ENCODE measurements around the gene DYNC2H1. TPM values are rescaled to one million over a fixed set of nuclear protein-coding genes. Genes with fewer than 3 reads are reported as not detected.

The DYNC2H1 gene
- total RNA-seq, 4 donors from 2014 or later, result 4.7 to 14.0 (median 8.1) TPM

DNA sequence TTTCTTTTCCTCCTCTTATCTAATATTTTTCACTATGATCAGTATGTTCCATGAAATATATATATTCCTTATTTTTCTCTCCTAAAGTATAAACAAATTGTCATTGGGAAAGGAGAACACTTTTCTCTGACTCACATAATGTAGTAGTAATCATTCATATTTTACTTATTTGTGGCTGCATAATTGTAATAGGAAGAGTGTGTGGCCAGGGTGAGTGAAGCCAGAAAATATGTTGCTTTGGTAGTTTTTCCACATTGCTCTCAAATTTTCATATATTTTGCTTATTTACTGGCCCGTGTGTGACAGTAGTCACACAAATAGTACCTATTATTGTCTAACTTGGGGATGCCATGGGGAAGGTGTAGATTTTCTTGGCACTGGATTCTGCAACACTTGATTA lies 172.1 kb downstream of the DYNC2H1 start:
- Histone ChIP-seq H3K27ac (no peak overlapping the region), H3K27me3 (no peaks in the 10 kb centered on the region), H3K9me3 (no peaks in the 10 kb centered on the region), H3K4me3 (no peak overlapping the region), H3K36me3 (no peaks in the 10 kb centered on the region), H3K4me1 (no peaks in the 10 kb centered on the region)
- TF ChIP-seq POLR2A (IDR thresholded peaks at IDR 0.05), result no peak
- TF ChIP-seq, protein P1, sequence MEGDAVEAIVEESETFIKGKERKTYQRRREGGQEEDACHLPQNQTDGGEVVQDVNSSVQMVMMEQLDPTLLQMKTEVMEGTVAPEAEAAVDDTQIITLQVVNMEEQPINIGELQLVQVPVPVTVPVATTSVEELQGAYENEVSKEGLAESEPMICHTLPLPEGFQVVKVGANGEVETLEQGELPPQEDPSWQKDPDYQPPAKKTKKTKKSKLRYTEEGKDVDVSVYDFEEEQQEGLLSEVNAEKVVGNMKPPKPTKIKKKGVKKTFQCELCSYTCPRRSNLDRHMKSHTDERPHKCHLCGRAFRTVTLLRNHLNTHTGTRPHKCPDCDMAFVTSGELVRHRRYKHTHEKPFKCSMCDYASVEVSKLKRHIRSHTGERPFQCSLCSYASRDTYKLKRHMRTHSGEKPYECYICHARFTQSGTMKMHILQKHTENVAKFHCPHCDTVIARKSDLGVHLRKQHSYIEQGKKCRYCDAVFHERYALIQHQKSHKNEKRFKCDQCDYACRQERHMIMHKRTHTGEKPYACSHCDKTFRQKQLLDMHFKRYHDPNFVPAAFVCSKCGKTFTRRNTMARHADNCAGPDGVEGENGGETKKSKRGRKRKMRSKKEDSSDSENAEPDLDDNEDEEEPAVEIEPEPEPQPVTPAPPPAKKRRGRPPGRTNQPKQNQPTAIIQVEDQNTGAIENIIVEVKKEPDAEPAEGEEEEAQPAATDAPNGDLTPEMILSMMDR (IDR thresholded peaks at IDR 0.05), result no peak
- no peak for DNase-seq

DNA sequence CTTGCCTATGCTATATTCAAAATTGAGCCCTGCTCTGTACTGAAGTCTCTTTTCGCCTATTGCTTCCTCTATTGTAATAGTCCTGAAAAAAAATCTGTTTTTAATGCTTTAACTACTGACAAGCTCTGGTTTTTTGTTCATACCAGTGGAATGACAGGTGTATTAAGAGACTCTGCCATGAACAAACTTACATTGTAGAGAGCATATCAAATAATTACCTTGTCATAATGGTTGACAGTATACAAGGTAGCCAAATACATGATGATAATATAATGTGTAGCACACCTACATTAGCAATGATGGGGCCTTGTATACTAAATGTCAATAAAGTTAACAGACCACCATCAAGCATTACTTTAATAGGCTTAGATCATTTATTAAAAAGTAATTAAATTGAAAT lies 175.0 kb downstream of the DYNC2H1 start:
- no peaks in the 10 kb centered on the region for H3K27me3 ChIP-seq
- TF ChIP-seq, protein P1 (IDR thresholded peaks at IDR 0.05), result no peak
- TF ChIP-seq POLR2A (IDR thresholded peaks at IDR 0.05), result no peak
- no peaks in the 10 kb centered on the region for H3K36me3 ChIP-seq
- no peak overlapping the region for H3K4me3 ChIP-seq
- DNase-seq, result no peak
- no peaks in the 10 kb centered on the region for H3K4me1 ChIP-seq
- no peaks in the 10 kb centered on the region for H3K9me3 ChIP-seq
- no peak overlapping the region for H3K27ac ChIP-seq

DNA sequence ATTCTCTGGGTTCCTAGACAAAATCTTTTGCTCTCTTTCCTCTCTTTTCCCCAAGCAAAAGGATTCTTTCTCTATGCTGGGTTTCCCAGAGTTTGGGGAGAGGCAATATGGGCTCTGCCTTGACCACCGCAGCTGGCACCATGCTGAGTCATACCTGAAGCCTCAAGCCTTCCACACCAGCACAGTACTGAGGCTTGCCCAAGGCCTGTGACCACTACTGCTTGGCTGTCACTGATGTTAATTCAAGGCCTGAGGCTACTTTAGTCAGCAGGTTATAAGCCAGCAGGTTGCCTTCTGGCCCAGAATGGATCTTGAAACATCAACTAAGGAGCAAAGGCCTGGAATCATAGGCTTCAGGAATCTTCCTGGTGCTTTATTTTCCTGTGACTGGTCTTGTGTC lies 185.3 kb downstream of the DYNC2H1 start:
- H3K27me3 ChIP-seq, result no peaks in the 10 kb centered on the region
- no peak overlapping the region for H3K4me3 ChIP-seq
- no peaks in the 10 kb centered on the region for H3K4me1 ChIP-seq
- no peak overlapping the region for H3K27ac ChIP-seq
- TF ChIP-seq POLR2A (IDR thresholded peaks at IDR 0.05), result no peak
- TF ChIP-seq, protein P1 (IDR thresholded peaks at IDR 0.05), result no peak
- H3K36me3 ChIP-seq, result peaks cover 0 to 3% (median 0%) of the 10 kb centered on the region in 3 donors
- DNase-seq, result no peak
- peaks cover 0 to 23% (median 3%) of the 10 kb centered on the region in 4 donors for H3K9me3 ChIP-seq

DNA sequence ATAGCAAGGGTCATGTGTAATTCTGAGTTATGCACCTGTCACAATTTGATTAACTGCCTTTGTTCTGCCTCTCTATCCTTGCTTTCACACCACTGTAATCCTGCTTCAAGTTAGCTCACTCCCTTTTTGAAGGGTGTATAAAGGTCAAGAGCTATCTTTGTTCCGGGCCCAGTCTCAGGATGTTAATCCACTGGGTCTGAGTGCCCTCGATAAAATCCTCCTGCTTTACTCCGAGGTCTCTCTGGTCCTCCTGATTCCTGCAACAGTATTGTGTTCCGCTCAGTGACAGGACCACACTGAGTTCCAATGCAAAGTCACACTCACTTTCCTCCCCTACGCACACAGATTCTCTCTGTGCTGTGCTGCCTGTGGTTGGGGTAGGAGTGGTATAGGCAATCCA lies 186.5 kb downstream of the DYNC2H1 start:
- TF ChIP-seq POLR2A (IDR thresholded peaks at IDR 0.05), result no peak
- TF ChIP-seq, protein P1 (IDR thresholded peaks at IDR 0.05), result no peak
- H3K4me1 ChIP-seq, result no peaks in the 10 kb centered on the region
- H3K27ac ChIP-seq, result no peak overlapping the region
- no peak overlapping the region for H3K4me3 ChIP-seq
- peaks cover 0 to 23% (median 3%) of the 10 kb centered on the region in 4 donors for H3K9me3 ChIP-seq
- peaks cover 0 to 3% (median 0%) of the 10 kb centered on the region in 3 donors for H3K36me3 ChIP-seq
- H3K27me3 ChIP-seq, result no peaks in the 10 kb centered on the region
- no peak for DNase-seq

DNA sequence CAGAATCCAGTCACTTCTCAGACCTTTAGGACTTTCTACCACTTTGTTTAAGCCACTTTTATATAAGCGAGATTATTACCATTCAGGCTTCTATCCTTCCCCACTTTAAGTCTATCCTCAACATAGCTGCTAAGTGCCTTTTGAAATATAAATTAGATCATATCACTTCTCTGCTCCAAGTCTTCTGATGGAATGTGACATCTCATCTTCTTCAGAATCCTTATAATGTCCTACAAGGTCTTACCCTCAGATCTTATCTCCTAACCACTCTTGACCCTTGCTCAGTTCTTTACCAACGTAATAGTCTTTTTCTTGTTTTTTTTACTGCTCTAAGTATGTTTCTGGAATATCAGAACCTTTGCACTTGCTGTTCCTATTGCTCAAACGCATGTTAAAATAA lies 188.7 kb downstream of the DYNC2H1 start:
- peaks cover 0 to 17% (median 3%) of the 10 kb centered on the region in 4 donors for H3K9me3 ChIP-seq
- H3K4me3 ChIP-seq, result no peak overlapping the region
- DNase-seq, result no peak
- H3K36me3 ChIP-seq, result no peaks in the 10 kb centered on the region
- no peak overlapping the region for H3K27ac ChIP-seq
- no peak for TF ChIP-seq POLR2A (IDR thresholded peaks at IDR 0.05)
- TF ChIP-seq, protein P1 (IDR thresholded peaks at IDR 0.05), result no peak
- no peaks in the 10 kb centered on the region for H3K27me3 ChIP-seq
- H3K4me1 ChIP-seq, result no peaks in the 10 kb centered on the region

DNA sequence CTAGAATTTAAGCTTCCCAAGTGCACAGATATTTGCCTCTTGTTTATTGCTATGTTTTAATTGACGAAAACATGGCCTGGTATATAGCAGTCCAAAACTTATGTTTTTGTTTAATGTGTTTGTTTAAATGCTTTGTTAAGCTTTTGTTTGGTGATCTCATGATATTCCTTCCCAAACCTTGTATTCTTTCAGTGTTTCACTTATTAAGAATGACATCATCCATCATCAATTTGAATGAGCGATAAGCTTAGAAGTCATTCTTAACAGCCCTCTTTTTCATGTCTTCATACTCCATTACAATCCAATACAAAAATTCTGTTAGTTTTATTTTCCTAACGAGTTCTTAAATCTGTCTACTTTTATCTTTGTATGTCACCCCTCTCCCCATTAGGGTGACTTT lies 206.0 kb downstream of the DYNC2H1 start:
- H3K27ac ChIP-seq, result no peak overlapping the region

More for the DNA sequence above, 206.0 kb downstream of the DYNC2H1 start:
- TF ChIP-seq, protein P1 (IDR thresholded peaks at IDR 0.05), result no peak
- no peak for TF ChIP-seq POLR2A (IDR thresholded peaks at IDR 0.05)
- H3K27me3 ChIP-seq, result no peaks in the 10 kb centered on the region
- no peak overlapping the region for H3K4me3 ChIP-seq
- no peaks in the 10 kb centered on the region for H3K4me1 ChIP-seq
- H3K36me3 ChIP-seq, result no peaks in the 10 kb centered on the region
- no peaks in the 10 kb centered on the region for H3K9me3 ChIP-seq
- no peak for DNase-seq

All from Peyer's patch (tissue), 4 donors.